ENCODE results near the gene TSPAN3.
A peak's percentile ranks its signal among the peaks of the same experiment; 100 is the strongest.

TSPAN3 gene

DNA sequence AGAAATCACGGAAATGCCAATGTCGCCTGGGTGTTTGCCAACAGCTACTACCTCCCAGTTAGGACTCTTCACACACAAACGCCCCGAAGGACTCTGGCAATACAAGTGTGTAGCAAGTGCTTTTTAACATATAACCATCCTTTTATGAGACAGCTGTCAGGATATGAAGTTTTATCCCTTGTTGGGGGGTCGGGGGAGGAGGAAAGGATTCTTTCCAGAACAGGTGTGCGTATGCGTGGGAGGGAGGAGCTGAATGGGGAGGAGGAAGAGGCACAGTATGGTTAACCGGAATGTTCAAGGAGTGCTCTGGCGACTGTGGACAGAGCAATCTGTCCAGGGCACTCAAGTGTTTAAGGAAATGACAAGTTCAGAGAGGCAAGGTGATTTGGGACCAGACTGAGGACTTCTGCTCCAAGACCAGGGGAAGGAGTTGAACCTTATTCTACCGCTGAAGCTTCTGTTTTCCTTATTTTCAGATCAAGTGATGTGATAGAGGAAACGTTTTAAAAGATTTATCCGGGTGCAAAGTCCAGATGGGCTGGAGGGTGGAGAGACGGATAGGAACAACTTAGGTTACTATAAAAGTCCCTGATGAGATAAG is 1.3 kb downstream of the TSPAN3 start:
- peak overlapping the region; percentile 81 to 92 for H3K4me3 ChIP-seq (ENCODE audit: low read depth in 1 of 2, low read length in 2 of 2)
- no peaks in the 10 kb centered on the region for H3K36me3 ChIP-seq (ENCODE audit: control insufficient read depth in 1 of 2, insufficient read depth in 2 of 2, low read length in 2 of 2)
- H3K27ac ChIP-seq (ENCODE audit: low read depth, low read length) = peak overlapping the region; percentile 85
- H3K4me1 ChIP-seq (ENCODE audit: control insufficient read depth in 1 of 2, insufficient read depth in 2 of 2, low read length in 2 of 2) = peaks cover 38 to 40% of the 10 kb centered on the region in 2 donors
- H3K9ac ChIP-seq (ENCODE audit: low read depth in 1 of 2, low read length in 2 of 2) = peak overlapping the region; percentile 83 to 91
- H3K27me3 ChIP-seq (ENCODE audit: control insufficient read depth in 1 of 2, insufficient read depth in 2 of 2, low read length in 2 of 2) = no peaks in the 10 kb centered on the region
- no peaks in the 10 kb centered on the region for H3K9me3 ChIP-seq (ENCODE audit: control insufficient read depth in 1 of 2, low read length in 2 of 2)

- H3K4me3 ChIP-seq (ENCODE audit: low read depth in 1 of 2, low read length in 2 of 2) = peak overlapping the region; percentile 81 to 92
- H3K27ac ChIP-seq (ENCODE audit: low read depth, low read length) = no peak overlapping the region
- no peaks in the 10 kb centered on the region for H3K36me3 ChIP-seq (ENCODE audit: control insufficient read depth in 1 of 2, insufficient read depth in 2 of 2, low read length in 2 of 2)
- no peaks in the 10 kb centered on the region for H3K9me3 ChIP-seq (ENCODE audit: control insufficient read depth in 1 of 2, low read length in 2 of 2)
- H3K4me1 ChIP-seq (ENCODE audit: control insufficient read depth in 1 of 2, insufficient read depth in 2 of 2, low read length in 2 of 2) = peaks cover 40 to 48% of the 10 kb centered on the region in 2 donors
- H3K9ac ChIP-seq (ENCODE audit: low read depth in 1 of 2, low read length in 2 of 2) = no peak overlapping the region
- no peaks in the 10 kb centered on the region for H3K27me3 ChIP-seq (ENCODE audit: control insufficient read depth in 1 of 2, insufficient read depth in 2 of 2, low read length in 2 of 2)
Observed at GRCh38 chr15:77068633-77069032, 2.3 kb downstream of the TSPAN3 start.

DNA sequence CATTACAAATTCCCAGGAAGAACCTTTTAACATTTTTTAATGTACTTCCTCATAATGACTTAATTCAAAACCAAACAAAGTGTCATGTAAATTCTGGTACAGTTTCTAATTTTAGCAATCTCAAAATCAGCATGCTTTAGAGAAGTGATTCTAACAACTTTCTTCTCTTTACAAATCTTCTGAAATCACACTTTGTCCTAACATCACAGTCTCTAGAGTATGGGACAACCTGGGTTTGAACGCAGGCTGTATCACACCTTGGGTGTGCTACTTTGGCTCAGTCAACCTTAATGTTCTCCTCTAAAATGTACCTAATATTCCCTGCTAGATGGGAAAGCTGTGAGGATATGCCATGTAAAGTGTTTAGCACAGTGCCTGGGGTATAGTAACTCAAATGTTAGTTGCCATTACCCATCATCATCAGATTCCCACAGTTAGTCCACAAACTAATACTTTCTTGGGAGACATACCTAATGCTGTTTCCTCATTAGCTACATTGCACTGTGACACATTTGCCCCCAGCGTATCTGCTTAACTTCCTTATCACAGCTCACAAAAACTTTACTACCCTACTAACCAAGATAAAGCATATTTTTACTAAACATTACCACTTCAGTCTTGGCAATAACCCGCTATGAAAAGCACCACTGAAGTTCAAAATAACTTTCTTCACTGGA is 3.1 kb downstream of the TSPAN3 start:
- Histone ChIP-seq H3K4me1 (ENCODE audit: control insufficient read depth in 1 of 2, insufficient read depth in 2 of 2, low read length in 2 of 2) (peaks cover 40 to 52% of the 10 kb centered on the region in 2 donors), H3K36me3 (ENCODE audit: control insufficient read depth in 1 of 2, insufficient read depth in 2 of 2, low read length in 2 of 2) (no peaks in the 10 kb centered on the region), H3K27me3 (ENCODE audit: control insufficient read depth in 1 of 2, insufficient read depth in 2 of 2, low read length in 2 of 2) (no peaks in the 10 kb centered on the region), H3K27ac (ENCODE audit: low read depth, low read length) (peak overlapping the region; percentile 87), H3K9ac (ENCODE audit: low read depth in 1 of 2, low read length in 2 of 2) (peak overlapping the region in 1 of 2 donors; percentile 52), H3K9me3 (ENCODE audit: control insufficient read depth in 1 of 2, low read length in 2 of 2) (no peaks in the 10 kb centered on the region), H3K4me3 (ENCODE audit: low read depth in 1 of 2, low read length in 2 of 2) (peak overlapping the region; percentile 32 to 57)

- Histone ChIP-seq H3K4me3 (ENCODE audit: low read depth in 1 of 2, low read length in 2 of 2) (peak overlapping the region; percentile 25 to 45), H3K9ac (ENCODE audit: low read depth in 1 of 2, low read length in 2 of 2) (peak overlapping the region; percentile 2 to 36), H3K36me3 (ENCODE audit: control insufficient read depth in 1 of 2, insufficient read depth in 2 of 2, low read length in 2 of 2) (no peaks in the 10 kb centered on the region), H3K27ac (ENCODE audit: low read depth, low read length) (peak overlapping the region; percentile 55), H3K9me3 (ENCODE audit: control insufficient read depth in 1 of 2, low read length in 2 of 2) (no peaks in the 10 kb centered on the region), H3K27me3 (ENCODE audit: control insufficient read depth in 1 of 2, insufficient read depth in 2 of 2, low read length in 2 of 2) (no peaks in the 10 kb centered on the region), H3K4me1 (ENCODE audit: control insufficient read depth in 1 of 2, insufficient read depth in 2 of 2, low read length in 2 of 2) (peaks cover 44 to 59% of the 10 kb centered on the region in 2 donors)
Observed at GRCh38 chr15:77066971-77067690, 3.8 kb downstream of the TSPAN3 start.

DNA sequence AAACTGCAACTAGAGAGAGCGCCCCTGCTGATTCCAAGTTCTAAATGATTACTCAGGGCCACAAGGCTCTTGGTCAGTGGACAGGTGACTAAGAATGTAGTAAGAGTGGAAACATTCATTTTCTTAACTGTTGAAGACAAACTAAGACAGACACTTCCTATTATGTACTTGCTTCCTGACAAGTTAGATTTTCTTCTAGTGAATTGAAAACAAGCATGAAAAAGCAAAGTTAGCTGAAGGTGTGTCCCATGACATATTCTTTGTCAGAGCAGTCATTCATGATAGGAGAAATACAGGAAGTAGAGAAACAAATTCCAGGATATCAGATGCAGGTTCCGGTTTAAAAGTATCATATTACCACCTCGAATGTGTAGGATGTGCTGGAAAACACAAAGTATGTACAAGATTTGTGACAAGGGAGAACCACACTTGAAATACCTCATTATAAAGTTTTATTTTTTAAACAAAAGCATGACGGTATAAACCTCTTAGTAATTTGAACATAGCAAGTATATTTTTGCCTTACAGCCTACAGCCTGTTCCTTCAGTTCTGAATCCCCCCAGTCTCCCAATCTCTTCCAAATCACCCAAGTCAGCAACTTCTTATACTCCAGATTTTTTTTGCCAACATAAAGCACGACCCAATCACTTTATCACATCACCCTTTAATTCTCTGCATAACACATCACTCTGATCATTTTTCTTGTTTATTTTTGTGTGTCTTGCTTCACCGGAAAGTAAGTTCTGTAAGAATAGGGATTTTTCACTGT is 6.2 kb downstream of the TSPAN3 start:
- Histone ChIP-seq H3K4me3 (ENCODE audit: low read depth in 1 of 2, low read length in 2 of 2) (no peak overlapping the region), H3K9me3 (ENCODE audit: control insufficient read depth in 1 of 2, low read length in 2 of 2) (no peaks in the 10 kb centered on the region), H3K4me1 (ENCODE audit: control insufficient read depth in 1 of 2, insufficient read depth in 2 of 2, low read length in 2 of 2) (peaks cover 55 to 73% of the 10 kb centered on the region in 2 donors), H3K9ac (ENCODE audit: low read depth in 1 of 2, low read length in 2 of 2) (no peak overlapping the region), H3K27ac (ENCODE audit: low read depth, low read length) (no peak overlapping the region), H3K27me3 (ENCODE audit: control insufficient read depth in 1 of 2, insufficient read depth in 2 of 2, low read length in 2 of 2) (no peaks in the 10 kb centered on the region), H3K36me3 (ENCODE audit: control insufficient read depth in 1 of 2, insufficient read depth in 2 of 2, low read length in 2 of 2) (no peaks in the 10 kb centered on the region)

DNA sequence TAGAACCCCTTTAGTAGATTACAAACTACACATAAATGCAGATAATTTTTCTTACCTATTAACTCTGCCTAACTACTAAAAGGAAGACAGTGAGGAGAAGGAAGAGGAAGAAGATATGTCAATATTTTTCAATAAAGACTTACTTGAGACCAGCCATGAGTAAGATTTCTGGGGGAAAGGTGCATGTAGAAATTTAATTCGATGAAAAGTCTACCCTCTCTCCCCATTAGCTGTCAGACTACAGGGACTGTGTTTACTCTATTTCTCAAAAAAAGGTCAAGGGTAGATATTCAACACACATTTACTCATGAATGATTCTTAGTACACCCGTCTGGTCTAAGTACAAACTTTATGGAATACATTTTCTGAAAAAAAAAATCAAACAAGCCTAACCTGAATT is 6.8 kb downstream of the TSPAN3 start:
- Histone ChIP-seq H3K9me3 (ENCODE audit: control insufficient read depth in 1 of 2, low read length in 2 of 2) (no peaks in the 10 kb centered on the region), H3K4me1 (ENCODE audit: control insufficient read depth in 1 of 2, insufficient read depth in 2 of 2, low read length in 2 of 2) (peaks cover 50 to 79% of the 10 kb centered on the region in 2 donors)

DNA sequence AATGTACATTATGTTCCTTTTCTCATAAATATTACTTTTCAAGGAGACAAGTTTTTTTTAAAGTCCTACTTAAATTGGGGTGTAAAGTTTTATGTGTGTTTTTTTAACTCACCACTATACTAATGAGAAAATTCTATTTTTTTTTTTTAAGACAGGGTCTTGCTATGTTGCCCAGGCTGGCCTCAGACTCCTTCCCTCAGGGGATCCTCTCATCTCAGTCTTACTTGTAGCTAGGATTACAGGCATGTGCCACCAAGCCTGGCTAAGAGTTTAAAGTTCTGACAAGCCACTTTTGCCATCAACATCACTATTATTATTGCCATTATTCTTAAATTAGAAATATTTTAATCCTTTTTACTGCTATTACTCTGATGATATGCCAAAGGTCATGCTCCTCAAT is 7.7 kb downstream of the TSPAN3 start:
- Histone ChIP-seq H3K9me3 (ENCODE audit: control insufficient read depth in 1 of 2, low read length in 2 of 2) (no peaks in the 10 kb centered on the region), H3K36me3 (ENCODE audit: control insufficient read depth in 1 of 2, insufficient read depth in 2 of 2, low read length in 2 of 2) (no peaks in the 10 kb centered on the region), H3K4me3 (ENCODE audit: low read depth in 1 of 2, low read length in 2 of 2) (no peak overlapping the region), H3K9ac (ENCODE audit: low read depth in 1 of 2, low read length in 2 of 2) (no peak overlapping the region), H3K27ac (ENCODE audit: low read depth, low read length) (no peak overlapping the region), H3K4me1 (ENCODE audit: control insufficient read depth in 1 of 2, insufficient read depth in 2 of 2, low read length in 2 of 2) (peaks cover 47 to 78% of the 10 kb centered on the region in 2 donors), H3K27me3 (ENCODE audit: control insufficient read depth in 1 of 2, insufficient read depth in 2 of 2, low read length in 2 of 2) (no peaks in the 10 kb centered on the region)

More for the DNA sequence above, 6.8 kb downstream of the TSPAN3 start:
- no peaks in the 10 kb centered on the region for H3K36me3 ChIP-seq (ENCODE audit: control insufficient read depth in 1 of 2, insufficient read depth in 2 of 2, low read length in 2 of 2)
- no peaks in the 10 kb centered on the region for H3K27me3 ChIP-seq (ENCODE audit: control insufficient read depth in 1 of 2, insufficient read depth in 2 of 2, low read length in 2 of 2)
- no peak overlapping the region for H3K4me3 ChIP-seq (ENCODE audit: low read depth in 1 of 2, low read length in 2 of 2)
- H3K9ac ChIP-seq (ENCODE audit: low read depth in 1 of 2, low read length in 2 of 2) = no peak overlapping the region
- H3K27ac ChIP-seq (ENCODE audit: low read depth, low read length) = no peak overlapping the region

DNA sequence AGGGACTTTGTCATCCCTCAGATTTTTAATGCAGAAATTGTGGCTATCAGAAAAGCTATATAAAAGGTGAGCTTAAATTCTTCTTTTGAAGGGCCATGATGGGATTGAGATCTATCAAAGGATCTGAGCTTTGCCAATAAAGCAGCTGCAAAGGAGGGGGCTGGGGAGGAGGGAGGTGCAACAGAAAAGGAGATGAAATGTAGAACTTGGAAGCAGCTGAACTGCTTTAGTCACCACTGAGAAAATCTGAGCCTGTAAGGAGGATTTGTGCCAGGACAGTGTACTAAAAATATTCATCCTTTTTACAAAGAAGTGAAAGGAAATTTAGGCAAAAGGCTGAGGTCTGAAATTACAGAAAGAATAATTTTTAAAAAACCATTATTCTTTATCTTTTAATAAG is 10.4 kb downstream of the TSPAN3 start:
- H3K9ac ChIP-seq (ENCODE audit: low read depth in 1 of 2, low read length in 2 of 2) = no peak overlapping the region
- no peaks in the 10 kb centered on the region for H3K9me3 ChIP-seq (ENCODE audit: control insufficient read depth in 1 of 2, low read length in 2 of 2)
- H3K4me1 ChIP-seq (ENCODE audit: control insufficient read depth in 1 of 2, insufficient read depth in 2 of 2, low read length in 2 of 2) = peaks cover 33 to 71% of the 10 kb centered on the region in 2 donors
- no peak overlapping the region for H3K4me3 ChIP-seq (ENCODE audit: low read depth in 1 of 2, low read length in 2 of 2)
- H3K27me3 ChIP-seq (ENCODE audit: control insufficient read depth in 1 of 2, insufficient read depth in 2 of 2, low read length in 2 of 2) = no peaks in the 10 kb centered on the region
- no peaks in the 10 kb centered on the region for H3K36me3 ChIP-seq (ENCODE audit: control insufficient read depth in 1 of 2, insufficient read depth in 2 of 2, low read length in 2 of 2)
- H3K27ac ChIP-seq (ENCODE audit: low read depth, low read length) = no peak overlapping the region

GRCh38 chr15:77059786-77060361 is 11.0 kb downstream of the TSPAN3 start:
- no peak overlapping the region for H3K27ac ChIP-seq (ENCODE audit: low read depth, low read length)
- H3K27me3 ChIP-seq (ENCODE audit: control insufficient read depth in 1 of 2, insufficient read depth in 2 of 2, low read length in 2 of 2) = no peaks in the 10 kb centered on the region
- peaks cover 0 to under 1% of the 10 kb centered on the region in 2 donors for H3K36me3 ChIP-seq (ENCODE audit: control insufficient read depth in 1 of 2, insufficient read depth in 2 of 2, low read length in 2 of 2)
- peaks cover 30 to 72% of the 10 kb centered on the region in 2 donors for H3K4me1 ChIP-seq (ENCODE audit: control insufficient read depth in 1 of 2, insufficient read depth in 2 of 2, low read length in 2 of 2)
- H3K9me3 ChIP-seq (ENCODE audit: control insufficient read depth in 1 of 2, low read length in 2 of 2) = no peaks in the 10 kb centered on the region
- no peak overlapping the region for H3K9ac ChIP-seq (ENCODE audit: low read depth in 1 of 2, low read length in 2 of 2)
- H3K4me3 ChIP-seq (ENCODE audit: low read depth in 1 of 2, low read length in 2 of 2) = no peak overlapping the region

Measured in duodenal mucosa (tissue), 2 donors.